Mucosa of rectum (tissue), 2 donors: ENCODE results near the gene NNMT.

Source experiments
- H3K27ac ChIP-seq, 2 donors: one replicate each; pipeline ENCODE4 v1.7.0; 2013; ENCODE audit warnings: inconsistent platforms in 2 of 2, low read depth in 2 of 2, low read length in 2 of 2
- H3K27me3 ChIP-seq, 2 donors: one replicate each; pipeline ENCODE4 v1.7.0; 2013; ENCODE audit warnings: low read length in 2 of 2; ENCODE audit not compliant: control insufficient read depth in 2 of 2, insufficient read depth in 2 of 2
- H3K36me3 ChIP-seq, 2 donors: one replicate each; pipeline ENCODE4 v1.7.0; 2013; ENCODE audit warnings: low read length in 2 of 2; ENCODE audit not compliant: control insufficient read depth in 2 of 2, insufficient read depth in 2 of 2
- H3K4me1 ChIP-seq, 2 donors: one replicate each; pipeline ENCODE4 v1.7.0; 2013; ENCODE audit warnings: low read length in 2 of 2, mild to moderate bottlenecking in 1 of 2; ENCODE audit not compliant: control insufficient read depth in 2 of 2, insufficient read depth in 2 of 2
- H3K4me3 ChIP-seq, 2 donors: one replicate each; pipeline ENCODE4 v1.7.0; 2013; ENCODE audit warnings: low read length in 2 of 2
- H3K9ac ChIP-seq, 2 donors: one replicate each; pipeline ENCODE4 v1.7.0; 2013; ENCODE audit warnings: low read length in 2 of 2, low read depth in 1 of 2, mild to moderate bottlenecking in 1 of 2
- H3K9me3 ChIP-seq, 2 donors: one replicate each; pipeline ENCODE4 v1.7.0; 2013; ENCODE audit warnings: low read length in 2 of 2; ENCODE audit not compliant: control insufficient read depth in 2 of 2
- donor health status: healthy.
- donor health status: Normal muscosa, but diverticular disease.

The NNMT gene

GRCh38 chr11:114295676-114296604 is at the start of gene NNMT:
Gene NNMT, plus strand, starts transcription at chr11:114296399. Its CDS starts 158 bp downstream, at chr11:114296557.
- H3K36me3 ChIP-seq, result no peaks in the 10 kb centered on the region
- peaks cover 0 to 4% of the 10 kb centered on the region in 2 donors for H3K4me1 ChIP-seq
- no peaks in the 10 kb centered on the region for H3K27me3 ChIP-seq
- H3K9me3 ChIP-seq, result no peaks in the 10 kb centered on the region
- H3K27ac ChIP-seq, result peak within 1 kb of the TSS; percentile 78 to 81
- H3K4me3 ChIP-seq, result peak within 1 kb of the TSS; percentile 46 to 56
- H3K9ac ChIP-seq, result peak within 1 kb of the TSS in 1 of 2 donors; percentile 12

- H3K4me3 ChIP-seq, result no peak overlapping the region
- no peak overlapping the region for H3K9ac ChIP-seq
- no peaks in the 10 kb centered on the region for H3K36me3 ChIP-seq
- no peaks in the 10 kb centered on the region for H3K27me3 ChIP-seq
- no peak overlapping the region for H3K27ac ChIP-seq
- H3K9me3 ChIP-seq, result no peaks in the 10 kb centered on the region
- H3K4me1 ChIP-seq, result no peaks in the 10 kb centered on the region
Observed at GRCh38 chr11:114247070-114247789, 49.0 kb upstream of the NNMT start.

- Histone ChIP-seq H3K9ac (no peak overlapping the region), H3K9me3 (no peaks in the 10 kb centered on the region), H3K27ac (no peak overlapping the region), H3K4me3 (no peak overlapping the region), H3K4me1 (no peaks in the 10 kb centered on the region), H3K36me3 (no peaks in the 10 kb centered on the region), H3K27me3 (no peaks in the 10 kb centered on the region)
Observed at GRCh38 chr11:114250180-114250579, 46.0 kb upstream of the NNMT start.

- Histone ChIP-seq H3K36me3 (no peaks in the 10 kb centered on the region), H3K27ac (no peak overlapping the region), H3K4me1 (no peaks in the 10 kb centered on the region)
Observed at GRCh38 chr11:114250993-114251814, 45.0 kb upstream of the NNMT start.

GRCh38 chr11:114251815-114252337 is 44.3 kb upstream of the NNMT start:
- H3K27me3 ChIP-seq, result no peaks in the 10 kb centered on the region
- no peaks in the 10 kb centered on the region for H3K9me3 ChIP-seq
- no peak overlapping the region for H3K4me3 ChIP-seq
- no peaks in the 10 kb centered on the region for H3K36me3 ChIP-seq
- H3K9ac ChIP-seq, result no peak overlapping the region
- no peaks in the 10 kb centered on the region for H3K4me1 ChIP-seq
- H3K27ac ChIP-seq, result no peak overlapping the region

More at GRCh38 chr11:114250993-114251814, 45.0 kb upstream of the NNMT start:
- Histone ChIP-seq H3K4me3 (no peak overlapping the region), H3K9me3 (no peaks in the 10 kb centered on the region), H3K9ac (no peak overlapping the region), H3K27me3 (no peaks in the 10 kb centered on the region)

GRCh38 chr11:114252767-114253166 is 43.4 kb upstream of the NNMT start:
- Histone ChIP-seq H3K27me3 (no peaks in the 10 kb centered on the region), H3K9ac (no peak overlapping the region), H3K36me3 (no peaks in the 10 kb centered on the region), H3K9me3 (no peaks in the 10 kb centered on the region), H3K4me1 (no peaks in the 10 kb centered on the region), H3K4me3 (no peak overlapping the region), H3K27ac (no peak overlapping the region)

- Histone ChIP-seq H3K36me3 (no peaks in the 10 kb centered on the region), H3K27ac (no peak overlapping the region), H3K9me3 (no peaks in the 10 kb centered on the region), H3K9ac (no peak overlapping the region), H3K4me3 (no peak overlapping the region), H3K27me3 (no peaks in the 10 kb centered on the region), H3K4me1 (peaks cover 3 to 6% of the 10 kb centered on the region in 2 donors)
Observed at GRCh38 chr11:114253771-114254170, 42.4 kb upstream of the NNMT start.

GRCh38 chr11:114254571-114255146 is 41.5 kb upstream of the NNMT start:
- H3K9ac ChIP-seq, result no peak overlapping the region
- no peak overlapping the region for H3K27ac ChIP-seq
- H3K9me3 ChIP-seq, result no peaks in the 10 kb centered on the region
- no peaks in the 10 kb centered on the region for H3K27me3 ChIP-seq
- H3K4me1 ChIP-seq, result peaks cover 3 to 9% of the 10 kb centered on the region in 2 donors
- no peaks in the 10 kb centered on the region for H3K36me3 ChIP-seq
- H3K4me3 ChIP-seq, result no peak overlapping the region

- Histone ChIP-seq H3K4me1 (peaks cover 3 to 9% of the 10 kb centered on the region in 2 donors), H3K36me3 (no peaks in the 10 kb centered on the region), H3K27ac (no peak overlapping the region)
Observed at GRCh38 chr11:114255289-114255688, 40.9 kb upstream of the NNMT start.

More at GRCh38 chr11:114255289-114255688, 40.9 kb upstream of the NNMT start:
- H3K9ac ChIP-seq, result no peak overlapping the region
- H3K4me3 ChIP-seq, result no peak overlapping the region
- H3K9me3 ChIP-seq, result no peaks in the 10 kb centered on the region
- H3K27me3 ChIP-seq, result no peaks in the 10 kb centered on the region
